B cell (primary cell): ENCODE results near the gene HSD17B2. TPM values are rescaled to one million over a fixed set of nuclear protein-coding genes. Genes with fewer than 3 reads are reported as not detected.

Experiments used
- ATAC-seq: fragments of 200-7000 bp; cut with Tn5 transposase; one replicate; pipeline ENCODE4 v1.10.0; 2021; ENCODE audit warnings: low read depth, mild to moderate bottlenecking, moderate number of reproducible peaks, moderate library complexity
- CTCF ChIA-PET: fragments of 350-600 bp; sonication (Branson Sonifier 250); formaldehyde crosslinking; loops from one replicate; lab custom pipeline; 2021; ENCODE audit warnings: antibody characterized with exemption, inconsistent platforms; lab: Charles Lee
- POLR2A ChIA-PET: fragments of 350-600 bp; sonication (Branson Sonifier 250); formaldehyde crosslinking; loops from one replicate; lab custom pipeline; 2021; ENCODE audit warnings: antibody characterized with exemption; lab: Charles Lee
- DNase-seq: peaks from one replicate; pipeline ENCODE4 v3.0.0; 2013
- H2AFZ ChIP-seq: 2 replicates; pipeline ENCODE4 v1.6.1; 2012; ENCODE audit warnings: mild to moderate bottlenecking, low read depth, low read length; ENCODE audit not compliant: insufficient read depth, poor library complexity, severe bottlenecking
- H3K27ac ChIP-seq, 2 donors: 1 replicate in 1 of 2; 2 replicates in 1 of 2; pipeline ENCODE4 v1.5.1; 2012 to 2013; ENCODE audit warnings: low read length in 2 of 2, mild to moderate bottlenecking in 2 of 2, moderate library complexity in 1 of 2
- H3K27me3 ChIP-seq, 4 experiments: fragments of 200-600 bp in 1 of 4; sonication (generic) in 1 of 4; replicated peaks in 1 of 4; 1 replicate in 2 of 4; 2 replicates in 2 of 4; pipeline versions ENCODE4 v1.6.1 to v1.7.0; 2013 to 2016; ENCODE audit warnings: low read length in 3 of 4, mild to moderate bottlenecking in 2 of 4, mixed read lengths in 1 of 4, moderate library complexity in 1 of 4; ENCODE audit not compliant: insufficient read depth in 4 of 4, control insufficient read depth in 3 of 4; ENCODE audit errors: control extremely low read depth in 1 of 4
- H3K36me3 ChIP-seq, 2 experiments: replicated peaks in 1 of 2; 1 replicate in 1 of 2; 2 replicates in 1 of 2; pipeline versions ENCODE4 v1.6.1 to v1.7.1; 2013; ENCODE audit warnings: low read length in 1 of 2; ENCODE audit not compliant: insufficient read depth in 2 of 2, control insufficient read depth in 1 of 2; ENCODE audit errors: control extremely low read depth in 1 of 2, extremely low read depth in 1 of 2
- H3K4me1 ChIP-seq, 2 donors: fragments of 200-600 bp in 1 of 2; sonication (generic) in 1 of 2; 1 replicate in 1 of 2; 2 replicates in 1 of 2; pipeline versions ENCODE4 v1.5.1 to v1.6.1; 2013 to 2017; ENCODE audit warnings: low read length in 2 of 2; ENCODE audit not compliant: control insufficient read depth in 2 of 2, insufficient read depth in 2 of 2
- H3K4me2 ChIP-seq: replicated peaks from 2 replicates; pipeline ENCODE3; 2012; ENCODE audit warnings: mild to moderate bottlenecking, low read depth, low read length; ENCODE audit not compliant: poor library complexity, severe bottlenecking
- H3K4me3 ChIP-seq, 5 experiments: fragments of 200-600 bp in 1 of 5; sonication (generic) in 1 of 5; 1 replicate in 3 of 5; 2 replicates in 2 of 5; pipeline versions ENCODE4 v1.5.1 to v1.7.0; 2011 to 2016; ENCODE audit warnings: low read length in 4 of 5, mild to moderate bottlenecking in 4 of 5, low read depth in 2 of 5, control low read depth in 1 of 5, moderate library complexity in 1 of 5; ENCODE audit not compliant: insufficient read depth in 1 of 5; ENCODE audit errors: control extremely low read depth in 1 of 5, extremely low read depth in 1 of 5
- H3K79me2 ChIP-seq: fragments of 200-600 bp; sonication (generic); one replicate; pipeline ENCODE4 v1.6.0; 2016; ENCODE audit warnings: low read length; ENCODE audit not compliant: control insufficient read depth, insufficient read depth
- H3K9ac ChIP-seq: fragments of 200-600 bp; sonication (generic); 2 replicates; pipeline ENCODE4 v1.6.1; 2017; ENCODE audit warnings: mild to moderate bottlenecking, low read length, moderate library complexity
- H3K9me3 ChIP-seq, 3 donors: one replicate each; pipeline versions ENCODE4 v1.6.1 to v1.7.1; 2013; ENCODE audit warnings: low read length in 2 of 3; ENCODE audit not compliant: control insufficient read depth in 2 of 3, insufficient read depth in 1 of 3; ENCODE audit errors: control extremely low read depth in 1 of 3
- H4K20me1 ChIP-seq: 2 replicates; pipeline ENCODE4 v1.6.0; 2012; ENCODE audit warnings: mild to moderate bottlenecking, low read length; ENCODE audit not compliant: insufficient read depth, control insufficient read depth, poor library complexity, severe bottlenecking
- H3K27ac Mint-ChIP-seq: one replicate; pipeline ENCODE4 v1.8.0; 2021; ENCODE audit warnings: mixed read lengths
- H3K27me3 Mint-ChIP-seq: one replicate; pipeline ENCODE4 v1.8.0; 2021; ENCODE audit warnings: mixed read lengths
- H3K4me1 Mint-ChIP-seq: one replicate; pipeline ENCODE4 v1.8.0; 2021; ENCODE audit warnings: mixed read lengths
- H3K4me3 Mint-ChIP-seq: one replicate; pipeline ENCODE4 v1.8.0; 2021; ENCODE audit warnings: mixed read lengths
- H3K9me3 Mint-ChIP-seq: one replicate; pipeline ENCODE4 v1.8.0; 2022; ENCODE audit warnings: mixed read lengths; ENCODE audit not compliant: insufficient read depth
- CTCF ChIP-seq: fragments of 200-600 bp; IDR thresholded peaks from one replicate; pipeline ENCODE4 v1.8.0; 2022; ENCODE audit warnings: antibody characterized with exemption, mild to moderate bottlenecking
- EZH2 ChIP-seq: IDR thresholded peaks from 2 replicates; pipeline ENCODE4 v1.6.1; 2012; ENCODE audit warnings: borderline replicate concordance, low read depth, mild to moderate bottlenecking, moderate library complexity, low read length; ENCODE audit not compliant: insufficient read depth, poor library complexity, severe bottlenecking
- WGBS: methylation state at CpG from one replicate; pipeline ENCODE4 v1.1.5; 2013; ENCODE audit warnings: missing lambda C conversion rate; ENCODE audit not compliant: insufficient coverage; 5-methylcytosine and 5-hydroxymethylcytosine counted together
- intact Hi-C: fragments of 100-400 bp; cut with micrococcal nuclease; formaldehyde crosslinking; loops from one replicate; pipeline ENCODE4 v1.10.0; 2022
- polyA plus RNA-seq: library from polyadenylated mRNA; depleted of rRNA; stranded (reverse); fragments of >200 nt; gene quantifications from 2 replicates; pipeline ENCODE4 v1.2.3, GENCODE V29; 2012
- total RNA-seq, 2 donors: library from RNA; stranded (reverse); fragments of 120-200 nt in 1 of 2; gene quantifications; 1 replicate in 1 of 2; 2 replicates in 1 of 2; pipeline versions ENCODE4 v1.2.3 to v1.2.4, GENCODE V29; 2013 to 2022

HSD17B2 gene
- total and polyA plus RNA-seq, 2 donors (not counting 1 experiment from before 2014, with no cell fraction given): not detected

- Histone ChIP-seq H3K9me3 (no peaks in the 10 kb centered on the region), H3K27me3 (peaks cover 0 to 16% (median 0%) of the 10 kb centered on the region in 4 experiments), H3K4me1 (no peaks in the 10 kb centered on the region), H3K9ac (no peak overlapping the region), H2AFZ (no peak overlapping the region), H4K20me1 (no peaks in the 10 kb centered on the region), H3K36me3 (no peaks in the 10 kb centered on the region), H3K4me3 (no peak overlapping the region), H3K4me2 (no peak overlapping the region), H3K27ac (no peak overlapping the region), H3K79me2 (no peaks in the 10 kb centered on the region)
- Mint-ChIP-seq H3K27ac (no peak overlapping the region), H3K9me3 (no peaks in the 10 kb centered on the region), H3K4me1 (no peaks in the 10 kb centered on the region), H3K4me3 (no peak overlapping the region), H3K27me3 (peaks cover 44% of the 10 kb centered on the region)
- intact Hi-C loops: no loop called here
- ATAC-seq (no peak), DNase-seq (no peak)
- TF ChIP-seq EZH2 (no peak), CTCF (no peak)
- WGBS: 91% methylated on average over 1 of the region's 2 CpGs
- ChIA-PET POLR2A (no interaction called here), CTCF (no interaction called here)
Observed at GRCh38 chr16:82042846-82043245, 7.8 kb downstream of the HSD17B2 start.

GRCh38 chr16:82043680-82044584 lies 8.9 kb downstream of the HSD17B2 start:
- Histone ChIP-seq H3K27me3 (peaks cover 0 to 16% (median 0%) of the 10 kb centered on the region in 4 experiments), H4K20me1 (no peaks in the 10 kb centered on the region), H2AFZ (no peak overlapping the region), H3K9ac (no peak overlapping the region), H3K4me1 (no peaks in the 10 kb centered on the region), H3K36me3 (no peaks in the 10 kb centered on the region), H3K4me3 (no peak overlapping the region), H3K79me2 (no peaks in the 10 kb centered on the region), H3K27ac (no peak overlapping the region), H3K9me3 (no peaks in the 10 kb centered on the region), H3K4me2 (no peak overlapping the region)
- no peak for ATAC-seq
- DNase-seq: no peak
- Mint-ChIP-seq H3K27me3 (peaks cover 46% of the 10 kb centered on the region), H3K27ac (no peak overlapping the region), H3K4me3 (no peak overlapping the region), H3K9me3 (no peaks in the 10 kb centered on the region), H3K4me1 (no peaks in the 10 kb centered on the region)
- TF ChIP-seq EZH2 (no peak), CTCF (no peak)
- CTCF ChIA-PET: no interaction called here
- intact Hi-C loops: no loop called here
- POLR2A ChIA-PET: no interaction called here
- WGBS: 85% methylated on average over 5 of the region's 6 CpGs
